ENCODE measurements around the gene CTSK.
"Not testable (repeated sequence)": the region's sequence is repeated elsewhere in the genome, so short reads cannot be mapped to it uniquely, and the experiment has no call there.

Gene CTSK

DNA sequence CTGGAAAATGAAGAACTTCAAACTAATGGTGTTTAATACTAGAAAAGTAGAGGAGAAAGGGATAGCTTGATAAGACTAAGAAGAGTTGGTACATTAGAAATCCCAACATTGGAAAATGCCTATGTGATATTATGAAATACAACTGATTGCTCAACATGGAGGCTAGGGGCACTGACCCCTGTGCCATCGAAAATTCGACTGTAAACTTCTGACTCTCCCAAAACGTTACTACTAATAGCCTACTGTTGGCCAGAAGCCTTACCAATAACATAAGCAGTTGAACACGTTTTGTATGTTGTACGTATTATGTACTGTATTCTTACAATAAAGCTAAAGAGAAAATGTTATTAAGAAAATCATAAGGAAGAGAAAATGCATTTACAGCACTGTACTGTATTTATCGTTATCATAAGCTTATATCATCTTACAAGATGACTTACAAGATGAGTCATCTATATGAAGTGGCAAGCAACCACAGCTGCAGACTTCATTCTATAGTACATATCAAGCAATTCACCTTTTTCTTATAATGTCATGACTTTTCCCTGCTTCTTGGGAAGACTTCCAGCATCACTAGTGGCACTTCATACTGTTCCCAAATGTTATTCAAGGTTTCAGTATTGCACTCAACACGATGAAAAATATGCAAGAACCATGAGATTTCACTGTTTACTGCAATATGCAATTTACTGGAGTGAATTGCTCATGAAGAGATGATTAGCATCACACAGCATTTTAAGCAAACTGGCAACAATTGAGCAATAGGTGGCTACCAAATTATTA is 12.9 kb upstream of the CTSK start:
- no peaks in the 10 kb centered on the region for H3K9me3 ChIP-seq (ENCODE audit: control insufficient read depth, insufficient read depth, low read length)
- H3K36me3 ChIP-seq (ENCODE audit: insufficient read depth, low read length): peaks cover 14% of the 10 kb centered on the region
- no peaks in the 10 kb centered on the region for H3K4me1 ChIP-seq (ENCODE audit: insufficient read depth, low read length)
- H3K9ac ChIP-seq (ENCODE audit: low read depth, low read length): no peak overlapping the region

DNA sequence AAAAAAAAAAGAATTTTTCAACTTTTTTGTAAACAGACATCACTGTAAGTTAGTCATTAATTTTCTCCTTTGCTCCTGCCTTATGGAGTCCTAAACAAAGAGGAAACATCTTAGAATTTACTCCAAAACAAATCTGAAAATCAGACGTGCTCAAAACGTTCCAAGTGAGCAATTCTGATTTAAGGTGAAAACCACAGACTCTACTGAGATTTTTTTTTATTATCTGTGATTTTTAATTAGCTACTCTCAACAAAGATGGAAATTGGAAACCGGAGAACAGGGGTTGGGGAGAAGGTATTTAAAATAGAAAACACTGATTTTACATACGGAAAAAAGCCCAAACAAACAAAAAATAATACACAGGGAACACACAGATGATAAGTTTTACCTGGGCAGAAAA is 7.8 kb upstream of the CTSK start:
- Histone ChIP-seq H3K9me3 (ENCODE audit: control insufficient read depth, insufficient read depth, low read length) (no peaks in the 10 kb centered on the region), H3K36me3 (ENCODE audit: insufficient read depth, low read length) (peaks cover 22% of the 10 kb centered on the region)

DNA sequence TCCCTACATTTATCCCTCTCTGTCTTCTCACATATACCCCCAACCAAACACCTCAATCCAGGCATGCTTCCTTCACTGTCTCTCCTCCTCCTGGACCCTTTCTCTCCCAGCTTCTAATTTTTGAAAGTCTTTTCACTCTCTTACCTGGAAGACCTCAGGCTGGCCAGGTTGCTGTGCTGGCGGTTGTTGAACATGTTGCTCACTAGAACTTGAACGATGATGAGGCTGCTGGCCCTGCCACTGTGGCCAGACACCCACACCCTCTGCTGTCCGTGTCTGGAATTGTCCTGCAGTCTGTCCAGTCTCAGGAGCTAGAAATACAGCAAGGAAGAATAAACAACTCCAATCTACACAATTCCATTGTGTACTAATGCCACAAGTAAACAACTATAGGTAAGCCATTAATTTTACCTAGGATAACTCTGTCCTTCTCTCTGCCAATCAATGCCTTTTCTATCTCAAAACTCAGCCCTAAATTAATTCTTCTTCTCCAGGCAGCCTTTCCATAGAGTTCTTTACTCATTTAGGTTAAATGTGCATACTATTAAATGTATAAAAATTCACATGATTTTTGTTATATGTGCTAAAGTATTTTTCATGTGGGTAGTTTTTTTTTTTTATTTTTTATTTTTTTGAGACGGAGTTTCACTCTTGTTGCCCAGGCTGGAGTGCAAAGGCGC is 5.1 kb upstream of the CTSK start:
- Histone ChIP-seq H3K9me3 (ENCODE audit: control insufficient read depth, insufficient read depth, low read length) (no peaks in the 10 kb centered on the region), H3K36me3 (ENCODE audit: insufficient read depth, low read length) (peaks cover 22% of the 10 kb centered on the region), H3K4me1 (ENCODE audit: insufficient read depth, low read length) (peaks cover 6% of the 10 kb centered on the region; the same call in 1 of the 2 replicates), H3K9ac (ENCODE audit: low read depth, low read length) (no peak overlapping the region)

More for the DNA sequence above, 7.8 kb upstream of the CTSK start:
- no peaks in the 10 kb centered on the region for H3K4me1 ChIP-seq (ENCODE audit: insufficient read depth, low read length)
- H3K9ac ChIP-seq (ENCODE audit: low read depth, low read length): no peak overlapping the region

DNA sequence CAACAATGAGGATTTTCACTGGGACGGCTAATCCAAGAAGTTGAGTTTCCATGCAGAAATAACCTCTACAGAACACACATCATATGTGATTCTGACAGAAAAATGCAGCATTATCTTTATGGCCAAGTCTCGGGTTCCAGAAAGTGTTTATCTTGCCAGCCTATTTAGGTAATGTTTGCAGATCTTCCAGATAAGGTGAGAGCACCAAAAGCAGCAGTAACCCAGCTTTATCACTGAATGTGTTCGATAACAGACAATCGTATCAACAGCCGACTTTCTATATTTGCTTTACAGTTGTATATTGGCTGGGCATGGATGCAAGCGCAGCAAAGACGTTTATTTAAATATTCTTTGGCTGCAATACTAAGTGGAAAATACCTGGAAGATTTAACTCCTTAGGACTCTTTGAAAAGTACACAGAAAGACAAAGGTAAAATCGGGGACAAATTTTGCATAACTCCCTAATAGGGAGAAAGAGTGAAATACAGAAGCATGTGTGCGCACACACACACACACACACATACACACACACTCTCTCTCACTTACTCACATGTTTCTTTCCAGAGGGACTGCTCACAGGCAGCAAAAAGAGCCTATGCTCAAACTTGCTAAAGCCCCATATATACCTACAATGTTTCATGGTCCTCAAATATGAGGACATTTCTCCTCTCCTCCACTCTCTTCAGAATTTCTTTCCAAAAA is 3.0 kb upstream of the CTSK start:
- H3K36me3 ChIP-seq (ENCODE audit: insufficient read depth, low read length): peaks cover 9% of the 10 kb centered on the region
- H3K9ac ChIP-seq (ENCODE audit: low read depth, low read length): no peak overlapping the region
- peaks cover 26% of the 10 kb centered on the region for H3K4me1 ChIP-seq (ENCODE audit: insufficient read depth, low read length)
- no peaks in the 10 kb centered on the region for H3K9me3 ChIP-seq (ENCODE audit: control insufficient read depth, insufficient read depth, low read length)

DNA sequence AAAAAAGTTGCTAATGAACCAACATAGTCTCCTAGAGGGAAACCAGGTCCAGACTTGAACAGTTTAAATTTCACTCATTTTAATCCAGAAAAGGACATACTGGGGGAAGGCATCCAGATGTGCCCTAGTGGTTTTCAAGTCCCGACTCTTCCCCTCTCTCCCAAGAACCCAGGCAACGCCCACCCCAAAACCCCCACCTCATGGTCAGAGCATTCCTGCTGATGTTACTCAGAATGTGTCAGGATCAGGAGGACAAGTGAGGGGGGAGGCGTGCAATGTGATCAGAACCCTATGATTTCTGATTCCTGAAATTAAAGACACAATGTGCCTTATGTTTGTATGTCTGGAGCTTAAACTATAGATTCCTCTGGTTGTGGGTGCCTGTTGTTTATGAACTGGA is 1.6 kb upstream of the CTSK start:
- H3K9me3 ChIP-seq (ENCODE audit: control insufficient read depth, insufficient read depth, low read length): no peaks in the 10 kb centered on the region
- H3K4me1 ChIP-seq (ENCODE audit: insufficient read depth, low read length): peaks cover 28% of the 10 kb centered on the region
- H3K36me3 ChIP-seq (ENCODE audit: insufficient read depth, low read length): peaks cover 9% of the 10 kb centered on the region
- no peak overlapping the region for H3K9ac ChIP-seq (ENCODE audit: low read depth, low read length)

DNA sequence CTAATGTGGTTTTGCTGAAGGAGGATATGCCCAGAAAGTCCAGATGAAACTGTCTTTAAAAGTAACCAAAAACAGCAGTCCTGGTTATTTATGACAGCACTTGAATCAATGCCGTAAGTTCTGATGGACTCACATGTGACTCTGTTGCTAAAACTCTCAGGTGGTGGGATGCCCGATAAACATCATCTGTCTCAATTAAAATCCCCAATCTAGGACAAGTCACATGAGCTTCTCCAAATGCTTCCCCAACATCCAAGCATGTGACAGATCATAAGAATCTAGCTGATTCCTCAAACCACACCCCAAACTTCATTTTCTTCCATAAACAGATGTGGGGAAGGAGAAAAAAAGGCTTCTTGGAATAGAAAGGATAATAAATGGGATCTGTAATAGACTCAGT is 786 bp upstream of the CTSK start:
- Histone ChIP-seq H3K9me3 (ENCODE audit: control insufficient read depth, insufficient read depth, low read length) (no peaks in the 10 kb centered on the region), H3K4me1 (ENCODE audit: insufficient read depth, low read length) (peaks cover 28% of the 10 kb centered on the region), H3K36me3 (ENCODE audit: insufficient read depth, low read length) (peaks cover 6% of the 10 kb centered on the region), H3K9ac (ENCODE audit: low read depth, low read length) (no peak overlapping the region)

DNA sequence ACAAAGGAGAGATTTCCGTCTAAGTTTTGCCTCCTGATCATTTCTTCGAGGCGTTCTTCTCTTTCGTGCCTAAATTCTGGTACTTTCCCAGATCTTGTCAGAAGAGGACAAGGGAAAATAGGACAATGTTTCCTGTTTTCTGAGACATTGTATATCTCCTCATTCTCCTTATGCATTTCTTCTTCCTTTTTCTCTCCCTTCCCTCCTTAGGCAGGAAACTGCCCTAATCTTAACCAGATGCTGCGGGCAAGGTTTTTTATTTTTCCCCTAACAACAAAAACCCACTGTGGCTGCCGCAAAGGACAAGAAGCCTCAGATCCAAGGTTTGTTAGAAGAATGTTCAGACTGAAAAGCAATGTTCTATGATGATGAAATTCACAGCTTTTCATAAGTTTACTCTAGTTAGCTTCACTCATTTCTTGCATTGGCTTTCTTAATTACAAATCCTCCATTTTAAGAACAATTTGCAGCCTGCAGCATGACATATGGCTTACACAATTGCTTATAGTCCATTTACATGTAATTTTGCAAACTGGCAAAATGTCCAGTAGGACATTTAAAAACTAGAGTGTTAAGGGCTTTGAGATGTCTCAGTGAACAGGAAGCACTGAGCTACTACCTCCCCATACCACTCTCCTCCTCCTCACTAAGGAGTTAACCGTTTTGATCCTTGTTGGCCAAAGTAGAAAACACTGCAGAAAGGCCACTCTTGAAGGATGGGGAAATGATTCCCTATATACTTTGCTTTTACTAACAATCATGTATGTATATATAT is 624 bp downstream of the CTSK start:
- Histone ChIP-seq H3K36me3 (ENCODE audit: insufficient read depth, low read length) (no peaks in the 10 kb centered on the region), H3K9me3 (ENCODE audit: control insufficient read depth, insufficient read depth, low read length) (no peaks in the 10 kb centered on the region), H3K9ac (ENCODE audit: low read depth, low read length) (no peak overlapping the region; the same call in 1 of the 2 replicates), H3K4me1 (ENCODE audit: insufficient read depth, low read length) (peaks cover 28% of the 10 kb centered on the region)

DNA sequence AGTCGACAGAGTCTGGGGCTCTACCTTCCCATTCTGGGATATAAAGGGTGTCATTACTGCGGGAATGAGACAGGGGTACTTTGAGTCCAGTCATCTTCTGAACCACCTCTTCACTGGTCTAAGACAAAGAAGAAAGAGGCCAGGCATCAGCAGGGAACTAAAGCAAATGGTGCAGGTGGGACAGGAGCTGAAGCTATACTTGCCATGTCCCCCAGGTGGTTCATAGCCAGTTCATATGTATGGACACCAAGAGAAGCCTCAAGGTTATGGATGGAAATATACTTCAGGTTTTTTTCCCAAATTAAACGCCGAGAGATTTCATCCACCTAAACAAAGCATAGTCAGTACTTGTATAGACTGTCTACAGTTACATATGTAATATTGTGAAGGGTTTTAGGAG is 2.2 kb downstream of the CTSK start:
- H3K9ac ChIP-seq (ENCODE audit: low read depth, low read length): no peak overlapping the region

DNA sequence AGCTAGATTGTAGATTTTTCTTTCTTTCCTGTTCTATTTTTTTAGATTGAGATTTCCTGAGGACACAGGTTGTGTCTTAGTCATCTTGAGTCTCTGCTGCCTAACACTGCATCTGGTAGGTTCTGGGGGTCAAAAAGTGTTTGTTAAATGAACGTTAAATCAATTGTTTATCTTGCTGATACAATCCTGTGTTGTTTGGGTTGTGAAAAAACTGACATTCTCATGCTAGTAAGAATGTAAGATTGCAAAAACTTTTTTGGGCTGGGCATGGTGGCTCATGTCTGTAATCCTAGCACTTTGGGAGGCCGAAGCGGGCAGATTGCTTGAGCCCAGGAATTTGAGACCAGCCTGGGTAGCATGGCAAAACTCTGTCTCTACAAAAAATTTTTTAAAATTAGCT is 3.4 kb downstream of the CTSK start:
- peaks cover 26% of the 10 kb centered on the region for H3K4me1 ChIP-seq (ENCODE audit: insufficient read depth, low read length)
- no peaks in the 10 kb centered on the region for H3K9me3 ChIP-seq (ENCODE audit: control insufficient read depth, insufficient read depth, low read length)
- no peak overlapping the region for H3K9ac ChIP-seq (ENCODE audit: low read depth, low read length)
- no peaks in the 10 kb centered on the region for H3K36me3 ChIP-seq (ENCODE audit: insufficient read depth, low read length)

More for the DNA sequence above, 2.2 kb downstream of the CTSK start:
- Histone ChIP-seq H3K36me3 (ENCODE audit: insufficient read depth, low read length) (no peaks in the 10 kb centered on the region), H3K4me1 (ENCODE audit: insufficient read depth, low read length) (peaks cover 28% of the 10 kb centered on the region), H3K9me3 (ENCODE audit: control insufficient read depth, insufficient read depth, low read length) (no peaks in the 10 kb centered on the region)

DNA sequence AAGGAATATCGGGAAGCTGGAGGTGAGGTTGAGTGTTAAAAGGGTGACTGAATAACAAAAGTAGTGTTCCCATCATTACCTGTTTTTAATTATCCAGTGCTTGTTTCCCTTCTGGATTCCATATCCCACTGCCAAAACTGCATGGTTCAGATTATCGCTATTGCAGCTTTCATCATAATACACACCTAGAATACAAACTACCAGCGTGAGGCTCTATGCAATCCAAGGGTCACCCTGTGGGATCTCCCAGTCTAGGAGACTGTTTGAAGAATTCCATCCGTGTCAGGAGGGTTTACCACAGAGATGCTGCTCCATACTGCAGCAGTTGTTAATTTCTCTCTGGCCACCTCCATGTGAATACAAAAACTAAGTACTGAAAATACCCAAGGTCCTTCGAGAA is 9.0 kb downstream of the CTSK start:
- H3K9ac ChIP-seq (ENCODE audit: low read depth, low read length): no peak overlapping the region
- H3K9me3 ChIP-seq (ENCODE audit: control insufficient read depth, insufficient read depth, low read length): no peaks in the 10 kb centered on the region
- no peaks in the 10 kb centered on the region for H3K36me3 ChIP-seq (ENCODE audit: insufficient read depth, low read length)
- H3K4me1 ChIP-seq (ENCODE audit: insufficient read depth, low read length): peaks cover 7% of the 10 kb centered on the region; the same call in 1 of the 2 replicates

DNA sequence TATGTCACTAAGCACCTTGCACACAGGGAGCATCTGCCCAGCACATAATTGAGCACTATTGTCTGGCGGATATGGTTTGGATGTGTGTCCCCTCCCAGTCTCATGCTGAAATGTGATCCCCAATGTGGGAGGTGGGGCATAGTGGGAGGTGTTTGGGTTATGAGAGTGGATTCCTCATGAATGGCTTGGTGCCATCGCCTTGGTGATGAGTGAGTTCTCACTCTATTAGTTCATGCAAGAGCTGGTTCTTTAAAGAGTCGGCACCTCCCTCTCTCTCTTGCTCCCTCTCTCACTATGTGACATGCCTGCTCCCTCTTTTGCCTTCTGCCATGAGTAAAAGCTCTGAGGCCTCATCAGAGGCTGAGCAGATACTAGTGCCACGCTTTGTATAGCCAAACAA is 9.5 kb downstream of the CTSK start:
- H3K36me3 ChIP-seq (ENCODE audit: insufficient read depth, low read length): no peaks in the 10 kb centered on the region
- peaks cover 7% of the 10 kb centered on the region; the same call in 1 of the 2 replicates for H3K4me1 ChIP-seq (ENCODE audit: insufficient read depth, low read length)
- no peaks in the 10 kb centered on the region for H3K9me3 ChIP-seq (ENCODE audit: control insufficient read depth, insufficient read depth, low read length)
- H3K9ac ChIP-seq (ENCODE audit: low read depth, low read length): no peak overlapping the region

DNA sequence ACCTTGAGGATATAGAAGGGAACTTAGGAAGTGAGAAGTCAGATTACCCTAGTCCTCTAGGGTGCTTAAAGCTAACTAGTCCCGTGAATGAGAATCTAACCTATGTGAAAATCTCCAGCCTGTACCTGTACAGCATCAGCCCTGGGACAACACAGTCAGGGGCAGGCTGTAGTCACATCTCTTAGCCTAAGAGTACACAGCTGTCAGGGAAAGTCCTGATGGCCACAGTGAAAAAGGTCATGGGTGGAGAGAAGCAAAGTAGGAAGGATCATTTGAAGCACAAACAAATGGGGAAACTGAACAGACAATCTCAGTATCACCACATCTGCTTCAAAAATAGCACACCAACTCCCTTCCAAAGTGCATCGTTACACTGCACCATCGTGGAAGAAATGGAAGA is 11.7 kb downstream of the CTSK start:
- Histone ChIP-seq H3K4me1 (ENCODE audit: insufficient read depth, low read length) (peaks cover 7% of the 10 kb centered on the region; the same call in 1 of the 2 replicates), H3K9me3 (ENCODE audit: control insufficient read depth, insufficient read depth, low read length) (no peaks in the 10 kb centered on the region), H3K9ac (ENCODE audit: low read depth, low read length) (no peak overlapping the region), H3K36me3 (ENCODE audit: insufficient read depth, low read length) (no peaks in the 10 kb centered on the region)

DNA sequence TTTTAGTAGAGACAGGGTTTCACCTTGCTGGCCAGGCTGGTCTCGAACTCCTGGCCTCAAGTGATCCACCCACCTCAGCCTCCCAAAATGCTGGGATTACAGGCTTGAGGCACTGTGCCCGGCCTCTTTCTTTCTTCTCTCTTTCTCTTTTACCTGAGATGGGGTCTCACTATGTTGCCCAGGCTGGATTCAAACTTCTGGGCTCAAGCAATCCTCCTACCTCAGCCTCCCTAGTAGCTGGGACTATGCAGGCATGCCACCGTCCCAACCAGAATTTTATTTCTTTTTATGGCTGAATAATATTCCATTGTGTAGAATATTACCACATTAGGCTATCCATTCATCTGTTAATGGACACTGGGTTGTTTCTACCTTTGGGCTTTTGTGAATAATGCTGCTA is 14.3 kb downstream of the CTSK start:
- H3K4me1 ChIP-seq (ENCODE audit: insufficient read depth, low read length); H3K9ac ChIP-seq (ENCODE audit: low read depth, low read length); H3K36me3 ChIP-seq (ENCODE audit: insufficient read depth, low read length); H3K9me3 ChIP-seq (ENCODE audit: control insufficient read depth, insufficient read depth, low read length): not testable (repeated sequence)

DNA sequence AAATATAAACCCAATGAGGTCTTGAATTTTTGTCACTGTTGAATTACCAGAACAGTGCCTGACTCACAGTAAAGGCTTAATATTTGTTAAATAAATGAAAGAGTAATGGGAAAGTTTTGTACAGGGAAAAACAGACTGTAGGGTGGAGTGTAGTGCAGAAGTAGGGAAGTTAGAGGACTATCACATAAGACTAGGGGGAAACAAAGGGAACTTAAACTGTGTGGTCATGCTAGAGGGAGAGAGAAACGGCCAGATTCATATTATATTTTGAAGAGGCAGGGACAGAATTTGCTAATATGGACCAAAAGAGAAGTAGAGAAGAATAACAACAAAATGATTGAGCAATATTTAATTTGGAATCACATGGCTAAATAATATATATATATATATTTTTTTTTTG is 14.8 kb downstream of the CTSK start:
- Histone ChIP-seq H3K9me3 (ENCODE audit: control insufficient read depth, insufficient read depth, low read length) (no peaks in the 10 kb centered on the region), H3K9ac (ENCODE audit: low read depth, low read length) (no peak overlapping the region), H3K36me3 (ENCODE audit: insufficient read depth, low read length) (no peaks in the 10 kb centered on the region), H3K4me1 (ENCODE audit: insufficient read depth, low read length) (no peaks in the 10 kb centered on the region)
